ENCODE results near the gene GALNTL6. TPM values are rescaled to one million over a fixed set of nuclear protein-coding genes. Genes with fewer than 3 reads are reported as not detected.

GALNTL6 gene
- total and polyA plus RNA-seq, 4 donors = 0.08 to 0.09 (median 0.09) TPM; not detected in 1

DNA sequence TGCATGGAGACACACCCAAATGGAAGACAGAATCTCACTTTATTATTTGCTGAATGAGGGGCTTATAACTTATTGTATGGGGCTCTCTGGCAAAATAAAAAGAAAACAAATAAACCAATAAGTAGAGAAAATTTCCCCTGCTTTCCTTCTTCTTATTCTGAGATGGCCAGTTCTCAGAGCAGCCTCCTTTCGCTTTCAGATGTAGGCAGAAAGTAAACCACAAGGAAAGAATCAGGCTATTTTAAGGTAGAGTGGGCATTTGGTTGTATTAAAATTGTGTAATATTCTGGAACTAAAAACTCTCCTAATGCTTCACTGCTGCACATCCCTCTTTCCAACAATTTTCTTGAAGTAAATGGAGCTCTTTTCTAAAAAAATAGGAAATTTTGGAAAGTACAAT is 241.8 kb downstream of the GALNTL6 start:
- WGBS, 2 donors = 72 to 83% methylated on average over 1 of the region's 1 CpG
- H3K27me3 ChIP-seq (ENCODE audit: control insufficient read depth in 3 of 3, insufficient read depth in 3 of 3, low read length in 2 of 3) = no peaks in the 10 kb centered on the region
- H3K4me1 ChIP-seq (ENCODE audit: control insufficient read depth in 5 of 5, insufficient read depth in 5 of 5, low read length in 5 of 5) = no peaks in the 10 kb centered on the region
- no peak for DNase-seq
- no peak overlapping the region for H3K4me3 ChIP-seq
- H3K9ac ChIP-seq (ENCODE audit: insufficient read depth in 1 of 2, low read length in 2 of 2) = no peak overlapping the region
- ATAC-seq (ENCODE audit: insufficient read depth, low FRiP score) = no peak
- H3K27ac ChIP-seq (ENCODE audit: low read depth in 1 of 2, low read length in 1 of 2) = no peak overlapping the region
- no peaks in the 10 kb centered on the region for H3K9me3 ChIP-seq (ENCODE audit: control insufficient read depth in 4 of 4, insufficient read depth in 3 of 4, low read length in 3 of 4)
- no peak for TF ChIP-seq CTCF (IDR thresholded peaks at IDR 0.05; ENCODE audit: control extremely low read depth, extremely low read depth)
- no peaks in the 10 kb centered on the region for H3K36me3 ChIP-seq (ENCODE audit: control insufficient read depth in 4 of 4, insufficient read depth in 4 of 4, low read length in 4 of 4)

DNA sequence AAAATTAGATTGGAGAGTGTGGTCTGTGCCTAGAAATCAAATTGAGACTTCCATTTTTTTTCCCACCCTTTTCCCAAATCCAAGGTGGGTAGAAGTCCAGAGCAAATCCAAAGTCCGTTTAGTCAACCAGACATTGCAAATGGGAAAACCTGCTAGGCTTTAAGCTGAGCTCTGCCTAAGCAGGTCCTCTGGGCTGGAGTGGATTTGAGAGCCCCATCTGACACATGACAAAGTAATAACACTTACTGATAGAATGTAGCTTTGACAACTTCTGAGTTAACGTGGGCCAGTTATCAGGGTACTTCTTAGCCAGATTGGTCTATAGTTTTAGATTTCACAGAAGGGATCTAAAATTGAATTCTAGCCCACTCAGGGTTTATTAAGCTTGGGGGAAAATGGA is 242.3 kb downstream of the GALNTL6 start:
- DNase-seq = no peak
- no peak for ATAC-seq (ENCODE audit: insufficient read depth, low FRiP score)
- H3K36me3 ChIP-seq (ENCODE audit: control insufficient read depth in 4 of 4, insufficient read depth in 4 of 4, low read length in 4 of 4) = no peaks in the 10 kb centered on the region

GRCh38 chr4:172061204-172061603 is 248.0 kb downstream of the GALNTL6 start:
- DNase-seq (no peak), ATAC-seq (ENCODE audit: insufficient read depth, low FRiP score) (no peak)
- Histone ChIP-seq H3K27ac (ENCODE audit: low read depth in 1 of 2, low read length in 1 of 2) (no peak overlapping the region), H3K9ac (ENCODE audit: insufficient read depth in 1 of 2, low read length in 2 of 2) (no peak overlapping the region), H3K27me3 (ENCODE audit: control insufficient read depth in 3 of 3, insufficient read depth in 3 of 3, low read length in 2 of 3) (no peaks in the 10 kb centered on the region), H3K9me3 (ENCODE audit: control insufficient read depth in 4 of 4, insufficient read depth in 3 of 4, low read length in 3 of 4) (no peaks in the 10 kb centered on the region), H3K4me1 (ENCODE audit: control insufficient read depth in 5 of 5, insufficient read depth in 5 of 5, low read length in 5 of 5) (no peaks in the 10 kb centered on the region), H3K4me3 (no peak overlapping the region), H3K36me3 (ENCODE audit: control insufficient read depth in 4 of 4, insufficient read depth in 4 of 4, low read length in 4 of 4) (no peaks in the 10 kb centered on the region)
- WGBS, 2 donors = 67 to 76% methylated on average over 1 of the region's 1 CpG
- TF ChIP-seq CTCF (IDR thresholded peaks at IDR 0.05; ENCODE audit: control extremely low read depth, extremely low read depth) = no peak

More for the DNA sequence above, 242.3 kb downstream of the GALNTL6 start:
- TF ChIP-seq CTCF (IDR thresholded peaks at IDR 0.05; ENCODE audit: control extremely low read depth, extremely low read depth) = no peak
- H3K4me3 ChIP-seq = no peak overlapping the region
- no peaks in the 10 kb centered on the region for H3K4me1 ChIP-seq (ENCODE audit: control insufficient read depth in 5 of 5, insufficient read depth in 5 of 5, low read length in 5 of 5)
- no peaks in the 10 kb centered on the region for H3K9me3 ChIP-seq (ENCODE audit: control insufficient read depth in 4 of 4, insufficient read depth in 3 of 4, low read length in 3 of 4)
- H3K27ac ChIP-seq (ENCODE audit: low read depth in 1 of 2, low read length in 1 of 2) = no peak overlapping the region
- H3K9ac ChIP-seq (ENCODE audit: insufficient read depth in 1 of 2, low read length in 2 of 2) = no peak overlapping the region
- WGBS, 2 donors = 68 to 86% methylated on average over 2 of the region's 2 CpGs
- H3K27me3 ChIP-seq (ENCODE audit: control insufficient read depth in 3 of 3, insufficient read depth in 3 of 3, low read length in 2 of 3) = no peaks in the 10 kb centered on the region

- Histone ChIP-seq H3K27me3 (ENCODE audit: control insufficient read depth in 3 of 3, insufficient read depth in 3 of 3, low read length in 2 of 3) (no peaks in the 10 kb centered on the region), H3K9me3 (ENCODE audit: control insufficient read depth in 4 of 4, insufficient read depth in 3 of 4, low read length in 3 of 4) (no peaks in the 10 kb centered on the region), H3K4me1 (ENCODE audit: control insufficient read depth in 5 of 5, insufficient read depth in 5 of 5, low read length in 5 of 5) (no peaks in the 10 kb centered on the region), H3K36me3 (ENCODE audit: control insufficient read depth in 4 of 4, insufficient read depth in 4 of 4, low read length in 4 of 4) (no peaks in the 10 kb centered on the region), H3K27ac (ENCODE audit: low read depth in 1 of 2, low read length in 1 of 2) (no peak overlapping the region), H3K9ac (ENCODE audit: insufficient read depth in 1 of 2, low read length in 2 of 2) (no peak overlapping the region), H3K4me3 (no peak overlapping the region)
- 55 to 61% methylated on average over 3 of the region's 3 CpGs for WGBS, 2 donors
- ATAC-seq (ENCODE audit: insufficient read depth, low FRiP score) (no peak), DNase-seq (no peak)
- TF ChIP-seq CTCF (IDR thresholded peaks at IDR 0.05; ENCODE audit: control extremely low read depth, extremely low read depth) = no peak
Measured at GRCh38 chr4:172068506-172068905, 255.3 kb downstream of the GALNTL6 start.
